ENCODE measurements around the gene SLC12A4.
"Not testable (repeated sequence)": the region's sequence is repeated elsewhere in the genome, so short reads cannot be mapped to it uniquely, and the experiment has no call there.

SLC12A4 gene

GRCh38 chr16:67989322-67990017 is 21.0 kb upstream of the SLC12A4 start:
- no peak overlapping the region for H3K4me3 ChIP-seq
- no peak overlapping the region for H3K27ac ChIP-seq

- H3K27ac ChIP-seq: no peak overlapping the region
Observed at GRCh38 chr16:67988675-67989074, 20.2 kb upstream of the SLC12A4 start.

DNA sequence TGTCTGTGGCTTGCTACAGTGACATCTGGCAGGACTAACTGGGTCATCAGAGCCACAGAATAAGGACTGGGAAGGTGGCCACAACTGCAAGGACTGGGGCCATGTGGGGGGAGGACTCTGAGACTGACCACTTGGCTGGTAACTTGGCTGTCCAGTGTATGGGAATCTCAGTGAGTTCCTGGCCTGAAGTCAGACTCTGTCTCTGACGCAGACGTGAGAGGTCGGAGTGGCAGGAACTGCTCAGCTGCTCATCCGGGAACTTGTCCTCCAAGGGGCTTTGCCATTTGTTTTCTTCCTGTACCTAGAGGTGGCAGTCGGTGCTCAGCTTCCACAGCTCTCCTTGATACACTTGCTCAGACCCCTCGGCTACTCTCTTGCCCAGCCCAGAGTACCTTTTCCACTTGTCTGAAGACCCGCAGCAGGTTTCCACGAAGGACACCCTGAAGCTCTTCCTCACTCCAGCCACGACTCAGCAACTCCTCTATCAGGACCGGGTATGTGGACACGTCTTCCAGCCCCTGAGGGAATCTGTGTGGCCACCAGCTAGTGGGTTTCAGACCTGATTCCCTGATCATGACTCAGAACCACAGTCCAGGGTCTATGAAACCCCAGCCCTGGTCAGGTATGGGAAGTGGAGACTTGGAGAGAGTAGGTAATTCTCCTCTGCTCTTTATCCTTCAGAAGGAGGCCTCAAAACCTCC is 19.2 kb upstream of the SLC12A4 start:
- Histone ChIP-seq H3K27ac (no peak overlapping the region), H3K4me3 (no peak overlapping the region)

More at GRCh38 chr16:67988675-67989074, 20.2 kb upstream of the SLC12A4 start:
- no peak overlapping the region for H3K4me3 ChIP-seq

DNA sequence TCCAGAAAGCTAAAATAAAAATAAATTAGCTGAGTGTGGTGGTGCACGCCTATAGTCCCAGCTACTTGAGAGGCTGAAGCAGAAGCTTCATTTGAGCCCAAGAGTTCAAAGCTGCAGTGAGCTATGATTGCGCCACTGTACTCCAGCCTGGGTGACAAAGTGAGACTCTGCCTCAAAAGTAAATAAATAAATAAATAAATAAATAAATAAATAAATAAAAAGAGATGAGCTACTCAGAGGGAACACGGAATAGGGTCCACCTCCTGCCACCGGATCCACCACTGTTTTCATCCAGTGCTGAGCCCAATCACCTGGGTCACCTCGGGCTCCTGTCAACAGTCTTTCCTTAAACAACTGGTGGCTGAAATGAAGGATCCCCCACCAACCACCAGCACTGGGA is 18.5 kb upstream of the SLC12A4 start:
- Histone ChIP-seq H3K4me3 (no peak overlapping the region), H3K27ac (no peak overlapping the region)

- no peak overlapping the region for H3K27ac ChIP-seq
- H3K4me3 ChIP-seq: no peak overlapping the region
Observed at GRCh38 chr16:67982011-67982696, 13.7 kb upstream of the SLC12A4 start.

- Histone ChIP-seq H3K27ac (no peak within 1 kb of the TSS), H3K4me3 (no peak within 1 kb of the TSS)
Observed at GRCh38 chr16:67979955-67980678, 11.7 kb upstream of the SLC12A4 start, which contains the start of gene DPEP3. TSS of gene DPEP3 (minus strand) at chr16:67980499. CDS start at chr16:67980380, 119 bp downstream.

DNA sequence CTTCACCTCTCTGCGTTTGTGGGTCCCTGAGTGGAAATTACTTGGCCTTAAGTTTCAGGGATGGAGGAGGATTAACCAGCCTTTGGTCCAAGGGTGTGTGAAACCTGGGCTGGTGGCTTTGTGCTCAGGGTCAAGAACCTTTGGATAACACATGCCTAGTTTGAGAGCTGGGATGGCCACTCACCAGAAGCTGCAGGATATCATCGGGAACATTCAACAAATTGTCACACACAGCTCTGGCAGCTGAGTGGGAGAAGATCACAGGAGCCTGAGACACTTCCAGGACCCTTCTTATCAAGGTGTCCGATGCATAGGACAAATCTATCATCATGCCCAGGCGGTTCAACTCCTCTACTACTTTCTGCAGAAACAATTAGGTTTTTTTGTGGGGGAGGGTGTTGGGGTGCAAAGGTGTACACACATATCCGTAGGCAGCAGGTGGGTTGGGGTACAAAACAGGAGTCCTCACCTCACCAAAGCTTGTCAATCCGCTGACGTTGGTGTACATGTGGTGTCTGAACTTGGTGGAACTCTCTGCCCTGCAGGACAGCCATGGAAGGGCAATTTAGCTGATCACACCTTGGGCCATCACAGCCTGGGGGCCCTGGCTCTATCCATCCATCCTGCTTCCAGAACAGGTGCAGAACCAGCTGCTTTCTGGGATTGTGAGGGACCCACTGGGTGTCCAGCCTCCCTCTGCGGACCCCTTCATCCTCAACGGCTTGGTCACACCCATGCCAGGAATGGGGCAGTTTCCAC is 9.2 kb upstream of the SLC12A4 start:
- H3K27ac ChIP-seq: no peak overlapping the region
- H3K4me3 ChIP-seq: no peak overlapping the region

GRCh38 chr16:67977005-67977404 is 8.6 kb upstream of the SLC12A4 start:
- H3K27ac ChIP-seq: no peak overlapping the region
- no peak overlapping the region for H3K4me3 ChIP-seq

GRCh38 chr16:67976205-67976604 is 7.8 kb upstream of the SLC12A4 start:
- H3K27ac ChIP-seq: no peak overlapping the region
- no peak overlapping the region for H3K4me3 ChIP-seq

- Histone ChIP-seq H3K27ac (no peak overlapping the region), H3K4me3 (no peak overlapping the region)
Observed at GRCh38 chr16:67975321-67976105, 7.1 kb upstream of the SLC12A4 start.

DNA sequence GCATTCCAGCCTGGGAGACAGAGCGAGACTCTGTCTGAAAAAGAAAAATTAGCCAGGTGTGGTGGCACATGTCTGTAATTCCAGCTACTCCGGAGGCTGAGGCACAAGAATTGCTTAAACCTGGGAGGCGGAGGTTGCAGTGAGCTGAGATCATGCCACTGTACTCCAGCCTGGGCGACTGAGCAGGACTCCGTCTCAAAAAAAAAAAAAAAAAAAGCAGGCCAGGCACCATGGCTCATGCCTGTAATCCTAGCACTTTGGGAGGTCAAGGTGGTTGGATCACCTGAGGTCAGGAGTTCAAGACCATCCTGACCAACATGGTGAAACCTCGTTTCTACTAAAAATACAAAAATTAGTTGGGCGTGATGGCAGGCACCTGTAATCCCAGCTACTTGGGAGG is 3.8 kb upstream of the SLC12A4 start:
- not testable (repeated sequence) for H3K4me3 ChIP-seq, H3K27ac ChIP-seq

- H3K27ac ChIP-seq: no peak overlapping the region
- H3K4me3 ChIP-seq: no peak overlapping the region
Observed at GRCh38 chr16:67971111-67971510, 2.7 kb upstream of the SLC12A4 start.

GRCh38 chr16:67969254-67970039 is 1.0 kb upstream of the SLC12A4 start:
- peak overlapping the region; percentile 28 to 97 (median 93) for H3K27ac ChIP-seq
- peak overlapping the region; percentile 53 to 93 (median 84) for H3K4me3 ChIP-seq

DNA sequence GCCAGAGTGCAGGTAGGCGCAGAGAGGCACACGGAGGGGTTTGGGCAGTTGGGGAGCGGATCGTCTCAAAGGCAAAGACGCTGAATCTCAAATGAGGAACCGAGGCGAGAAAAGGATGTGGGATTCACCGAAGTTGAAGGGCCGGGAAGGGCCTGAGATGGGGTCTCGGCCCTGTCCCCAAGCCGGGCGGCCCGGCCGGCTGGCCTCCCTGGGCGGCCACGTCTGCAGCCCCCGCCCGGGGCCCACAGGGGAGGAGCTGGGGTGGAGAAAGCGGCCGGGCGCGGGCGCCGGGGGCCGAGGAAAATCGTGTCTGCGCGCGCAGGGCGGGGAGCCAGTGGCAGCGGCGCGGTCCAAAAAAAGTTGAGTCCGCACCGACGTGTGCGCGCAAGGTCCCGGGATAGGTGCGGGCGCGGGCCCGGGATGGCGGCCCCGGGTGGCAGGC is 458 bp downstream of the SLC12A4 start:
- Histone ChIP-seq H3K4me3 (peak overlapping the region; percentile 53 to 93 (median 84)), H3K27ac (peak overlapping the region; percentile 13 to 97 (median 93))

GRCh38 chr16:67967183-67967957 is 1.1 kb downstream of the SLC12A4 start:
- peak overlapping the region; percentile 53 to 93 (median 84) for H3K4me3 ChIP-seq
- peak overlapping the region in 20 of 21 experiments; percentile 74 to 97 (median 94) for H3K27ac ChIP-seq

DNA sequence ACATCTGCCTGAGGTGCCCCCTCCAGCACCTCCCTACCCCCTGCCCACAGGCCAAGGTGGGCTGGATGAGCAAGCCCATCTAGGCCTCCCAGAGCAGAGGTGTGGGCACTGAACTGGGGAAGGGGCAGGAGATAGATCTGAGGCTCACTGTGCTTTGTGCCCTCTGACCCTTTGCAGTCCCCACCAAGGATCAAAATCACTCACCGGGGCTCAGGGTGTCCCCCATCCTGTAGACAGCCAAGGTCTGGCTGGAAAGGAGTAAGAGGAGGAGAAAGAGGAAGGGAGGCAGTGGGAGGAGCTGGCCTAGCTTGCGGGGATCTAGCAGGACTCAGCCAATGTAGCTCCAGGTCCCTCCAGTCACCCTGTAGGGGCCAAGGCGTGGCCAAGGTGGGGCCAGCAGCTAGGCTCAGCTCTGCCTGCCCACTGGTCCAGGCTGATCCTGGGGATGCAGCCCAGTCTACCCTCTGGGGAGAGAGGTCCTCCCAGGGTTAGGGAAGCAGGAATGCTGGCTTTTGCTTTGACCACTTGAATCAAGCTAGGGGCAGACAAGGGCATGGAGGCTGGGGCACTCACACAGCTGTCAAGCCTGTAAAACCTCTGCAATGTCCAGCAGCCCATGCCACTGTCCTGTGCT is 1.8 kb downstream of the SLC12A4 start:
- Histone ChIP-seq H3K27ac (peak overlapping the region in 16 of 21 experiments; percentile 17 to 97 (median 70)), H3K4me3 (peak overlapping the region; percentile 53 to 93 (median 84))

Data from skin epidermis (tissue), 12 donors.